HG03060 (cell line): ENCODE results near the gene HCRTR2.
"Not testable (repeated sequence)": the region's sequence is repeated elsewhere in the genome, so short reads cannot be mapped to it uniquely, and the experiment has no call there.

ENCODE experiments used
- ATAC-seq: cut with Tn5 transposase; IDR thresholded peaks from one replicate; pipeline ENCODE4 v1.9.1; 2021; ENCODE audit warnings: low read depth, moderate number of reproducible peaks; ENCODE audit not compliant: unreplicated experiment

The HCRTR2 gene

GRCh38 chr6:55210952-55211351 lies 36.6 kb downstream of the HCRTR2 start:
- ATAC-seq = no peak

- no peak for ATAC-seq
These were observed 37.8 kb downstream of the HCRTR2 start for GRCh38 chr6:55212156-55212555.

GRCh38 chr6:55220961-55221360 lies 46.6 kb downstream of the HCRTR2 start:
- no peak for ATAC-seq

DNA sequence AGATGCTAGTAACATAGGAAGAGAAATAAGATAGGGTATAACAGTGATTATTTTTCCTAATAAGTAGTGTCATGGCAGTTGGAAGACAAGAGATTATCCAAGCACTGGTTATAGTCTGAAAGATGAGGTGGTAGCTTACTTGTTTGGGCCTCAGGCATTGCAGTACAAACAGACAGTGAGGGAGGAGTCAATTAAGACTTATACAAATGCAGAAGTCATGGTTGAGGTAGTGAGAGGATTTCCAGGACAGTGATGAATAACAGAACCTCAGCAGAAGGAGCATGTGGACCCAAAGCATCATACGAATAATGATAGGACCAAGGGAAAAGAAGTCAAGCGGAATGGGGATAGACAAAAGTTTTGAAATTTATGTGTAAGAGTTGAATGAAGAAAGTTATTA lies 53.5 kb downstream of the HCRTR2 start:
- ATAC-seq = no peak

DNA sequence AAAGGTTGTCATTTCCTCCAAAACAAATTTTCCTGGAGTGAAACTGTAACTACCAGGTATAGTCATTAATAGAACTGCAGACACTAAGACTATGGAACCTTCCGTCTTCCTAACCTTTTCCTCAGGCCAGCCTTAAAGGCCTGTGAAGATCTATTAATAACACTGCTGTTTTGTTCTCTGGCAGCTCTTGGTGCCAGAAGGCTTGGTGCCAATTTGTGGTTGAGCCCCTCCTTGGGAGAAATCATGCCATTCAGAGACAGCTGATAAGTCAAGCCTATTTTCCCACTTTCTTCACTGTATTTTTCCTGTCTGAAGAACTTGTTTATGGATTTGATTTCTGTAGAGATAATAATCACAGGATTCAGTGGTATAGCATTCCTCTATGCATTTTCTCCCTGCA lies 64.8 kb downstream of the HCRTR2 start:
- ATAC-seq = no peak

DNA sequence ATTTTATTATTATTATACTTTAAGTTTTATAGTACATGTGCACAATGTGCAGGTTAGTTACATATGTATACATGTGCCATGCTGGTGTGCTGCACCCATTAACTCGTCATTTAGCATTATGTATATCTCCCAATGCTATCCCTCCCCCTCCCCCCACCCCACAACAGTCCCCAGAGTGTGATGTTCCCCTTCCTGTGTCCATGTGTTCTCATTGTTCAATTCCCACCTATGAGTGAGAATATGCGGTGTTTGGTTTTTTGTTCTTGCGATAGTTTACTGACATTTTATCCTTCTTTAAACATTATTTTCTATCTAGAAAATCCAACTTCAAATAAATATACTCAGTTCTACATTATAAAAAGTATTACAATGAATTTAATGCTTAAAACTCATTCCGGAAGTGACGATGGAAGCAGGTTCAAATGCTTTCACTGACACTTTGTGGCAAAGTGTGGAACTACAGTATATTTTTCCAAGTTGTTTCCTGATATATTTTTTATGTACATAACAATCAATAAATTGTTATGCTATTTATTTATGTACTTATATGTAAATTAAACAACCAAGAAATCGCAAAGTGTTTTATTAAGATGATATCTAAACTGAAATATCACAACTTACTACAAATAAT lies 66.8 kb downstream of the HCRTR2 start:
- ATAC-seq = not testable (repeated sequence)

GRCh38 chr6:55250400-55250799 lies 76.1 kb downstream of the HCRTR2 start:
- ATAC-seq = no peak

- no peak for ATAC-seq
These were observed 80.8 kb downstream of the HCRTR2 start for GRCh38 chr6:55255113-55255512.

GRCh38 chr6:55260181-55260580 lies 85.9 kb downstream of the HCRTR2 start:
- ATAC-seq = no peak

GRCh38 chr6:55265409-55266114 lies 91.2 kb downstream of the HCRTR2 start:
- no peak for ATAC-seq

- no peak for ATAC-seq
These were observed 92.6 kb downstream of the HCRTR2 start for GRCh38 chr6:55266896-55267295.

GRCh38 chr6:55276745-55277530 lies 102.6 kb downstream of the HCRTR2 start:
- ATAC-seq = no peak

DNA sequence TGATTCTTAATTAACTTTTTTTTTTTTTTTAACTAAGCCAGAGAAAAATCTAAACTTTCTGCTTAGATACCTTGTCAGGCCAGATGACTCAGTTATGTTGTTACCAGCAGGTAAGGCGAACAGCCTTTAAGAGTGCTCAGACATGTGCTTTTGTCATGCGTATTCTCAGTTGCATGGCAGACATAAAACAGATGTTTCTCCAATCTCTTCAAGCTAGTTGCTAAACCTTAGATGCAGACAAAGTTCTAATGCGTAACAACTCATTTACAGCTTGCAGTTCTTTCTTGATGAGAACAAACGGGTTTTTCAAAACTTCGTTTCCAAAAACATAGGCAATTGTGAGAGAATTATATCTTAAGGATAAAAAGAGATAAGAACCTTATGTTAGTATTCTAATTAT lies 103.3 kb downstream of the HCRTR2 start:
- ATAC-seq = no peak

DNA sequence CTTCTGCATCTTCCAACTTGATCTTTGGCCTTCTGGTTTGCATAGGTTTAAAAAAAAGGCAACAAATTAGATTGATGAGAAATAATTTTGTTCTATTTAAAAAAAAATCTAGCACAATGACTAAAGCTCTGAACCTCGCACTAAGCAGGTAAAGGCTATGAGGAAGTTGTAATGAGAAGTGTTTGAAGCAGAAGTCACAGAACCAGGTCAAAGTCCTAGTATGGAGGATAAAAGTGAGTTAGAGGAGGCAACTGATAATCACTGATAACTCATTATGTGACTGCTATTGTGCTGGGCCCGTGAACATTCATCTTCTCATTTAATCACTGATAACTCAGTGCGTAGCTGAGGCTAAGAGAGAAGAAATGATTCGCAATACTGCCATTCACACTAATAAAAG lies 106.9 kb downstream of the HCRTR2 start:
- ATAC-seq = no peak

DNA sequence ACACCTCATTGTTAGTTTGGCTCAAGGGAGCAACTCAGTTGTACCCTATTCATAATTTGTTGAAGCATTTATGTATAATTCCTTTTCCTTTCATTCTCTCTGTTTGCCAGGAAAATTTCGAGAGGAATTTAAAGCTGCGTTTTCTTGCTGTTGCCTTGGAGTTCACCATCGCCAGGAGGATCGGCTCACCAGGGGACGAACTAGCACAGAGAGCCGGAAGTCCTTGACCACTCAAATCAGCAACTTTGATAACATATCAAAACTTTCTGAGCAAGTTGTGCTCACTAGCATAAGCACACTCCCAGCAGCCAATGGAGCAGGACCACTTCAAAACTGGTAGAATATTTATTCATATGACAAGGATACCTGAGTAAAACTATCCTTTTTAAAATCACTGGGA lies 107.8 kb downstream of the HCRTR2 start:
- no peak for ATAC-seq

GRCh38 chr6:55286824-55287223 lies 112.5 kb downstream of the HCRTR2 start:
- no peak for ATAC-seq

GRCh38 chr6:55290736-55291135 lies 116.4 kb downstream of the HCRTR2 start:
- ATAC-seq = no peak

GRCh38 chr6:55293116-55293515 lies 118.8 kb downstream of the HCRTR2 start:
- no peak for ATAC-seq

GRCh38 chr6:55297214-55297613 lies 122.9 kb downstream of the HCRTR2 start:
- ATAC-seq = not testable (repeated sequence)

DNA sequence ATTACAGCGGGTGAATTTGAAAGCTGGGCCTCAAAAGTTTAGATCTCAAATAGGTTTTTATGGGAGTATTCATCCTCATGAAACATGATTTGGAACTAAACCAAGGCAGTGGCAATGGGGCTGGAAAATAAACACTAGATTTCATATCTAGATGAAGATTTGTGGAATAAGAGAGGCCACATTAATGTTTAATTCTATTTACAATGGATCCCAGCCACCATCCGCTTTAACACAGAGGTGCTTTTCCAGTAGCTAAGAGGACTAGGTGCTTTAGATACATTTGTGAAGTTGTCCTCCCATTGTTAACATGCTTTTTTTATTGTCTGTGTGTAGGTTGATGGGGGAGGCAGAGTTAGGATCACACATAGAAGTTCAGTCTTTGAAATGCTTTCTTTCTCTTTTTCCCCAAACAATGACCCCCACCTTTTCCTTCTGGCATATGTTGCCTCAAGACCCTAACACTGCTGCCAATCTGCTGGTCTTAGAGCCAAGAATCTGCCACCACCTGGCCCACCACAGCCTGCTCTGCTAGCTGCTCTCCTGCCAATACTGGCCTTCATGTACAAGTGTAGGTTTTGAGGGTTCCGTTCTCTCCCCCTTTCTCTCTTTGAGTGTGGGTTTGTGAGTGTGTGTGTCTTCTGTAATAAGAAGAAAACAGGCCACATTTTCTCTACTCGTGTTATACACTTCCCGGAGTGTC lies 125.1 kb downstream of the HCRTR2 start:
- ATAC-seq = no peak

GRCh38 chr6:55304747-55305146 lies 130.4 kb downstream of the HCRTR2 start:
- no peak for ATAC-seq
